GM19043 (cell line): ENCODE results near the gene SRD5A1.

Source experiments
- ATAC-seq: cut with Tn5 transposase; IDR thresholded peaks from one replicate; pipeline ENCODE4 v1.9.1; 2021; ENCODE audit warnings: low read depth; ENCODE audit not compliant: unreplicated experiment

Gene SRD5A1

DNA sequence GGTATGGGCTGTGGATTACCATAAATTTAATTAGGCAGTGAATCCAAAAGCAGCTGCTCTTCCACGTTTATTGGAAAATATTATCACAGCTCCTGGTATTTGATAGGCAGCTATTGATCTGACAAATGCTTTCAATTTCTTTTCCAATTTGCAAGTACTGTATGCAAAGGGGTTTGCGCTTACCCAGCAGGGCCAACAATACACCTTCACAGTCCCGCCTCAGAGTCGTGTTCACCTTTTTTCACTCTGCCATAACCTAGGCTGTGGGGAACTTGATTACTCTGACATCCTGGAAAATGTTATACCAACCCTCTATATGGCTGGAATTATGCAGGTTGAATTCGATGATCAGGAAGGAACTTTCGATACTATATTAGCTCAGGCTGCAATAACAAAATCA lies 47.7 kb downstream of the SRD5A1 start:
- ATAC-seq: no peak

- ATAC-seq: no peak
Measured at GRCh38 chr5:6681682-6682081, 48.4 kb downstream of the SRD5A1 start.

DNA sequence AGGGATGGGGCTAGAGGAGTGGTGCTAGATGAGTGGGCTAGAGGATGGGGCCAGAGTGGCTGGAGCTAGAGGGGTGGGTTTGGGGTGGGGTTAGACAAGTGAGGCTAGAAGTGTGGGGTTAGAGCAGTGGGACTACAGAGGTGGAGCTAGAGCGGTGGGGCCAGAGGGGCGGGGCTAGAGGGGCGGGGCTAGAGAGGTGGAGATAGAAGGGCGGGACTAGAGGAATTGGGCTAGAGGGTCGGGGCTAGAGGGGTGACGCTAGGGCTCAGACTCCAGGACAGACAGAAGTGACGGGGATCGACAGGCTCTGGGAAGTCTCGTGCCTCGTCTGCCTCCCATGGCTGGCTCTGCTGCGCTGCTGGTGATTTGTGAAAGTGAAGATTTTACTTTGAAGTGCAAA lies 49.0 kb downstream of the SRD5A1 start:
- ATAC-seq: no peak

DNA sequence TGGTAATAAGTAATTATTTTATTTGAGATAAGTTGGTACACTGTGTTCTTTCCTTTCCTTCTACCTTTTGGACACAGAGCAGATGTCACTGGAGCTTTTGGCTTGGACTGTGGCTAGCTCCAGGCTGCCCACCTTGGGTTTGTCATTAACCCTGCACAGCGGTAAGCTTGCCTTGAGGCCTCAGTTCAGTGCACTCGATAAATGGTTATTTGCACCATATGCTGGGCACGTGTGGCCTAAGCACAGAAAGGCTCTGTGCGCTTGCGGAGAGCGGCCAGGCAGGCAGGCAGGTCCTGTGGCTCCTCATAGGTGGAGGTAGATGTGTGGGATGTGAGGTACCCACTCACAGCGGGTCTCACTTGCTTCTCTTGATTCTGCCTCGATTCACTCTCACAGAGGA lies 50.0 kb downstream of the SRD5A1 start:
- no peak for ATAC-seq

DNA sequence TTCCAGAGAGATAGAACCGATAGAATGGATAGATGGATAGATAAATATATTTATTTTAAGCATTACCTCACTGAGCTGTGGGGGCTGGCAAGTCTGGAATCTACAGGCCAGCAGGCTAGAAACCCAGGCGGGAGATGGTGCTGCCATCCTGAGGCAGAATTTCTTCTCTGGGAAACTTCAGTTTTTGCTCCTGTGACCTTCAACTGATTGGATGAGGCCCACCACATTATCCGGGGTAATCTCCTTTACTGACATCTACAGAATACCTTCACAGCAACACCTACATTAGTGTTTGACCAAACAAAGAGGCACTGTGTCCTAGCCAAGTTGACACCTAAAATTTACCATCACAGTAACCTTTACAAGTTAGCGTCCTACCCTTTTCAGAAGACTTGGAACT lies 50.8 kb downstream of the SRD5A1 start:
- no peak for ATAC-seq

GRCh38 chr5:6686501-6686900 lies 53.3 kb downstream of the SRD5A1 start:
- ATAC-seq: no peak

DNA sequence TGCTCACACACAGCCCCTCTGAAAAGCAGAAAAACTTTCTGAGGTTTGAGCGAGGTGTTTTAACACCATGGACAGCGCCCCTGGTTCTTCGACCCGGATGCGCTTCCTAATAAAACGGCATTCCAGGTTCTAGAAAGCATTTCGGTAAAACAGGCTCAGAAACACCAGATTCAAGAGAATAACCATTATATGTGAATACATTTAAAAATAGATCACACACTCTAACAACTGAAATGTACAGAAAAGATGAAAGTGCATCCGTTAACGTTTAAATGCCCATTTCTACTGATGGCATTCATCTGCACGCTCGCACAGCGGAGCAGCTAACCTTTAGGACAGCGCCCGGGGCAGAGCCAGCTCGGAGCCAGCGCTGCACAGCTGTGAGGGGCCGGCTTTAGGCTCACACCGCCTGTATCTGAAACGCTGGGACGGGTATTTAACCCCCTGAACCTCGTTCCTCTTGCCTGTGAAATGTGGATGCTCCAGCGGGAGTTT lies 53.7 kb downstream of the SRD5A1 start:
- no peak for ATAC-seq

- no peak for ATAC-seq
Measured at GRCh38 chr5:6687505-6687904, 54.3 kb downstream of the SRD5A1 start.

- ATAC-seq: no peak
Measured at GRCh38 chr5:6692906-6693305, 59.7 kb downstream of the SRD5A1 start.

DNA sequence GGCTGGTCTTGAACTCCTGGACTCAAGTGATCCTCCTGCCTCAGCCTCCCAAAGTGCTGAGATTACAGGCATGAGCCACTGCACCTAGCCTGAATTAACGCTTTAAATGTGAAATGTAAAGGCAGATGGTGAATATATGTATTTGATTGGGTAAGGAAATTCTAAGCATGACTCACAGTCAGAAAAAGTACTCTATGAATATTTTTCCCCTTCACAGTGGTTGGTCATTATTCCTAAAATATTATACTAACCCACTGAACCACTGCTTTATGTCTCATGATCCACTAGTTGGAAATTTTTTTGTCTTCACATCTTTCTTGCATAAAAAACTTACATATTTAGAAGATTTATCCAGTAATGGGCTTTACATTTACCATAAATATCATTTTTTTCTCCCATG lies 65.5 kb downstream of the SRD5A1 start:
- no peak for ATAC-seq

GRCh38 chr5:6699357-6699756 lies 66.1 kb downstream of the SRD5A1 start:
- ATAC-seq: no peak

- no peak for ATAC-seq
Measured at GRCh38 chr5:6700074-6700684, 66.9 kb downstream of the SRD5A1 start.

GRCh38 chr5:6700685-6701355 lies 67.6 kb downstream of the SRD5A1 start:
- no peak for ATAC-seq

GRCh38 chr5:6701491-6701890 lies 68.3 kb downstream of the SRD5A1 start:
- ATAC-seq: no peak

- ATAC-seq: no peak
Measured at GRCh38 chr5:6702633-6703032, 69.4 kb downstream of the SRD5A1 start.

GRCh38 chr5:6703806-6704205 lies 70.6 kb downstream of the SRD5A1 start:
- no peak for ATAC-seq

GRCh38 chr5:6704361-6704851 lies 71.2 kb downstream of the SRD5A1 start:
- ATAC-seq: no peak

DNA sequence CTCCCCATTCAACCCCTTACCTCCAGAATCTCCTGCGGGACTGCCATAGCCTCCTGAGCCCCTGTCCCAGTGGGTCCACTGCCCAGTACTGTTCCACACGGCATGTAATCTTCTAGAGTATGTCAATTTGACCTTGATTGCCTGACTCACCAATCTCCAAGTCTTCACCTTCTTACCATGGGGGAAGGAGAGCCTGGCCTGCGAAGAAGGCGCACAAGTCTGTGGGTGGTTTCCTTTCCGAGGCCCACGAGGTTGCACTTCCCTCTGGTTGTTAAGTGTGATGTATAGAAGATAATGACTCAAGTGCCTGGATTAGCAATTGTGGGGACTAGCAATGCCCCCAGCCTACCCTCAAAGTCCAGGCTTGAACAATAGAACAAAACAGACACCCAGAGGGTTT lies 71.8 kb downstream of the SRD5A1 start:
- ATAC-seq: peak; percentile 58

- no peak for ATAC-seq
Measured at GRCh38 chr5:6705959-6706358, 72.7 kb downstream of the SRD5A1 start.

DNA sequence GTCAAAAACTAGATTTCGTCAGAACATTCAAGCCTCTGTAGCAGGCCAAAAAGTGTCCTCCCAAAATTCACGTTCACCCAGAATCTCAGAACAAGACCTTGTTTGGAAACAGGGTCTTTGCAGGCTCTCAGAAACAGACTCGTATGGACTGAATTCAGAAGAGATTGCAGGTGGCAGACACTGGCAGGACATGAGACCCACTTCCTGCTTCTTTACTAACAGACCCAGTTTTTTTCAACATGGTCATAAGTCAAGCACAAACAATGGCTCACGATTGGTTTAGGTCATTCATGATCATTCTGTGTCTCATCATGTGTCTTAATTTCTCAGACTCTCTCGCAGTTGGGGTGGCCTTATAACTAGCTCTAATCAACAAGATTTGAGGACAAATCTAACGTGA lies 74.6 kb downstream of the SRD5A1 start:
- no peak for ATAC-seq

- ATAC-seq: no peak
Measured at GRCh38 chr5:6708814-6709213, 75.6 kb downstream of the SRD5A1 start.

- no peak for ATAC-seq
Measured at GRCh38 chr5:6710070-6710469, 76.8 kb downstream of the SRD5A1 start.
